CD4-positive, alpha-beta T cell treated with Interleukin-17A for 1 hour (primary cell): ENCODE results near the gene SPSB3.

Source experiments
- DNase-seq: peaks from one replicate; pipeline ENCODE4 v3.0.0-alpha.2; 2020

SPSB3 gene

DNA sequence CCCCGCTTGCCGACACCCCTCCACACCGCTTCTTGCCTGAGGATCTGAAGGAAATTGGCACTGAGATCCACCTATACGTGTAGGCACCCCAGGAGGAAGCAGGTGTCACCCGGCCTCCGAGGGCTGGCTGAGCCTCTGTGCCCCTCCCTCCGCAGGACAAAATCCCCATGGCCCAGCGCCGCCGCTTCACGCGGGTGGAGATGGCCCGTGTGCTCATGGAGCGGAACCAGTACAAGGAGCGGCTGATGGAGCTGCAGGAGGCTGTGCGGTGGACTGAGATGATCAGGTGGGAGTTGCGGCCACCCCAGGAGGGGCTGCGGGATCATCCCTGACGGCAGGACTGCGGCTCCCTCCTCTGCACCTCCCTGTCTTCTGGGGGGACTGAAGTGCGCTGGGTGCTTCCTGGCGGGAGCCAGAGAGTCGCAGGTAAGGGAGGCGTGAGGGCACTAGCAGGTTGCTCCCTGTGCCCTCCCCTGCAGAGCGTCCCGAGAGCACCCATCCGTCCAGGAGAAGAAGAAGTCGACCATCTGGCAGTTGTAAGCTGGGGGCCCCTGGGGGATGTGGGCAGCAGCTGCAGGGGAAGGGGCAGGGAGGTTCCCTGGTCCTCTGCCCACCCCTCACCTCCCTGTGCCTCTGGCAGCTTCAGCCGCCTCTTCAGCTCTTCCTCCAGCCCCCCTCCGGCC, 20.0 kb downstream of the SPSB3 start:
- no peak for DNase-seq

DNA sequence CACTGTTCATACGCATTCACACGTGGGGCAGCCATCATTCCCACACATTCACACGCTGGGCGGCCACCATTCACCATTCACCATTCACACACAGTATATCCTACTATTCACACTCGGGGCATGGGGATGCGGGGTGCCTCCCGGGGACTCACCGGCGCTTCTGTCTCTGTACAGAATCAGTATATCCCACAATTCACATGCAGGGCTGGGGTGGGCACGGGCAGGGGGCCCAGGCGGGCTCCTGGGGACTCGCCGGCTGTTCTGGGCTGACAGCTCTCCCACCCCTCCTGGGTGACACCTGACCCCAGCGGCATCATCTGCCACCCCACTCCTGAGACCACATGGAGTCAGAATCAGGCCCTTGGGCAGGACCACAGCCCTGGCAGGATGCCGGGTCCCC, 20.6 kb downstream of the SPSB3 start:
- DNase-seq: no peak

DNA sequence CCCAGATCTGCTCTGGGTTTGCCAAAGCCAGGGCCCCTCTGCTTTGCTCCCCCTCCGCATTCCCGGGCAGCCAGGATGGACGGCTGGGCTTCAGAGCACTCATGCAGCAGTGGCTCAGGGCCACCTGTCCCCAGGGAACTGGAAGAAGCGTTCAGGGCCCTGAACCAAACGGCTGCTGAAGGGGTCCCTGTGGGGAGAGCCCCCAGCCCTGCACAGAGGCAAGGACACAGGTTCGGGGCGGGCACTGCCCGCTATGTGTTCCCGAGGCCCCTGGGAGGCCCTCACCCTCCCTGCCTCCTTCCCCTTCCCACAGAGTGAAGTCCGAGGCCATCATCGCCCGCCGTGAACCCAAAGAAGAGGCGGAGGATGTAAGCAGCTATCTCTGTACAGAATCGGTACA, 21.5 kb downstream of the SPSB3 start:
- no peak for DNase-seq

DNA sequence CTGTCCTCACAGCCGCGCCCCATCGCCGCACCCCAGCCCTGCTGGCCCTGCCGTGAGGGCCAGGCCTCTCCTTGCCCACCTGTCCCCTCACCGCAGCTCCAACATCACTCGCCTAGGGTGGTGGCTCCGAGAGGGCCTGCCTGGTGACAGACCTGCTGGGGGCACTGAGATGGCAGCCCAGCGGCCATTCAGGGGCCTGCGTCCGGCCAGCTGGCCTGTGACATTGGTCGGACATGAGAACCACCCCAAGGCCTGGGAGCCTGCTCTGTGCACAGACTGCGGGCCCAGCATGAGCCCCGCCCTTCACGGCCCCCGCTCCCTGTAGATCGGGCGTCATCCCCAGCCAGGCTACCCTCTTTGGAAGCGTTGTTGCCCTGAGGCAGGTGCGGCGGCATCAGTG, 22.9 kb downstream of the SPSB3 start:
- DNase-seq: no peak

DNA sequence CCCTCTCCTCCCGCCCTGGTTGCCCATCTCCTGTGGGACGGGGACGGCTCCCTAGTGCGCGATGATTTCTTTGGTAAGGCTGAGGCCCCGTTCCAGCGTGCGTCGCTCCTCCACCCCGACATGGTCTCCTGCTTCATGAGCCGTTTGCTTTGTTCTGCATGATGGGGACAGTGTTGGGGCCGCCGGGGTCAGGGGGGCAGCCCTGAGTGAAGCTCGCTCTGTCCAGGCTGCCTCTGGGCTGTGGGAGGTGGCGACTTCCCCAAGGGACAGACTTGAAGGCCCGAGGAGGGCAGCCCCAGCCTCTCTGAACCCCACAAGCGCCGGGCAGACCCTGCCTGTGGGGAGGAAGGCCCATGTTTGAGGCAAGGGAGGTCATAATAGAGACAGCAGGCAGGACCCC, 23.4 kb downstream of the SPSB3 start:
- DNase-seq: no peak

DNA sequence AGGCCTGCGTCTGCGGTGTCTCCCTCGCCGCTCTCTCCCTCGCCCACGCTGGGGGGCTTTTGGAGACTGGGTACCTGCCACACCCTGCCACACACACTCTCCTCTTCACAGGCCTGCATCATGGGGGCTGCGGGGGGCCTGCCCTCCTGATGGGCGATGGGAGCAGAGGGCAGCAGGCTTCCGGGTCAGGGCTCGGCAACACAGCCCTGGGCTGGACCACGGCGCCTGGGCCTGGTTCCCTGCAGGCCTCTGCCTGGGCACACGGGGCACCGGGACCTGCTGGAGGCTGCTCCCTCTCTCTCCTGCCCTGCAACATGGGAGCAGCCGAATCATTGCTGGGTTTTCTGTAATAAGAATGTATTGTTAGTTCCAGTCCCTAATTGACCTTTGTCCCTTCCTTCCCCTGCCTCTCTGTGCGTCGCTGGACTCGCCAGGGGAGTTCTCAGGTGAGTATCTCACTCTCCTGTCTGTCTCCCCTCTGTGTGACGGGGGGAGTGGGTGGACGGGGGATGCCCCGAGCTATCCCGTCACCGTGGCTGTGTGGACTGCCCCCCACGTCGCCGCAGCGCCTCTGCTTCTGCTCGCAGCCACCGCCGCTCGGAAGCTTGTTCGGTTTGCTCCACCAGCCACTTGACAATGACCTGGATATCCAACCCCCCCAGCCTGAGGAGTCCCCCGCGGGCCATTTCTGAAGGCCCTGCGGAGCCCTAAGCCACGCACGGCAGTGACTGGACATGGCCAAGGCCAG, 24.5 kb downstream of the SPSB3 start:
- no peak for DNase-seq

DNA sequence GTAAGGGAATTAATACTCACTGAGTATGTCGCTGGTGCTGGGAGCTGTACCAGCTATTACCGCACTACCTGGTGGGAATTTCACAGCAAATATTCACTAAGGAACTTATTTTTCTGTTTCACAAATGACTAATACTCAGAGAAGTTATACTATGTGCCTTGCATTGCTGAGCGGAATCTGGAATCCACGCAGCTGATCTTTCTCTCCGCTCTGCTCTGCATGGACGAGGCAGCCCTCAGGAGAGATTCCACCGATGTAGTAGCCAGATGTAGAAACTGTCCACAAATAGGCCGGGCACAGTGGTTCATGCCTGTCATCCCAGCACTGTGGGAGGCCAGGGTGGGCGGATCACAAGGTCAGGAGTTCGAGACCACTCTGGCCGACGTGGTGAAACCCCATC, 28.2 kb downstream of the SPSB3 start:
- no peak for DNase-seq

DNA sequence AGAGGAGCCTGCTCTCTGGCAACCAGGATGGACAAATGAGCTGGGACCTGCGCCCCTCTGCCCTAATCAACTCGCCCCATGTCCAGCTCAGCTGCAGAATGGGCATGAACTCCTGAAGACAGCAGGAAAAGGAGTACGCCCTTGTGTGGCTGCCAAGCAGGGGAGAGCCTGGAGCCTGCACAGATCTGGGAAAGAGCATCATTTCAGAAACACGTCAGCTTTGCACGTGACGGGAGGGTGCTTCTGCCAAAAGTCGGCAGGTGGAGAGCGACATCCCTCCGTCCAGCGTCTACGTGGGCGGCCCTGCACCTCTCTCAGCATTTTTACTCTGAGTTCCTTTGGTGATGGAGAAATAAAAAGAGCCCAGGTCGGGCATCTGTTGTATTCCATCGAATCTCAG, 29.5 kb downstream of the SPSB3 start:
- DNase-seq: no peak

DNA sequence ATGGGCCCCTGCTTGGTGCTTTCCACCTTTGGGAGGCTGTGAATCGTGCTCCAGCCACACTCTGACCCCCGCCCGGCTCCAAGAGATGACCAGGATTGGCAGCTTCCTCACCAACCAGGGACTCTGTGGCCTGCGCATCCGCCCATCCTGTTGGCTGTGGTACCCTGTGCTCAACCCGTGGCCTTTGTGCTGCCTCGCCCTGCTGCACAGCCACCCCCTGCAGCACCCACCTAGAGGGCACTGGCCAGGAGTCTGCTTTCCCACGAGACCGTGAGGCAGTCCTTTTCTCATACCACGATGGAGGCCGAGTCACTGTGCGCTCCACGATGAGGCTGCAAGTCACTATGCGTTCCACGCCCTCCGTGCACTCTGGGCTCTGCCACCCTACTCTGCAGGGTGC, 30.4 kb downstream of the SPSB3 start:
- DNase-seq: no peak

DNA sequence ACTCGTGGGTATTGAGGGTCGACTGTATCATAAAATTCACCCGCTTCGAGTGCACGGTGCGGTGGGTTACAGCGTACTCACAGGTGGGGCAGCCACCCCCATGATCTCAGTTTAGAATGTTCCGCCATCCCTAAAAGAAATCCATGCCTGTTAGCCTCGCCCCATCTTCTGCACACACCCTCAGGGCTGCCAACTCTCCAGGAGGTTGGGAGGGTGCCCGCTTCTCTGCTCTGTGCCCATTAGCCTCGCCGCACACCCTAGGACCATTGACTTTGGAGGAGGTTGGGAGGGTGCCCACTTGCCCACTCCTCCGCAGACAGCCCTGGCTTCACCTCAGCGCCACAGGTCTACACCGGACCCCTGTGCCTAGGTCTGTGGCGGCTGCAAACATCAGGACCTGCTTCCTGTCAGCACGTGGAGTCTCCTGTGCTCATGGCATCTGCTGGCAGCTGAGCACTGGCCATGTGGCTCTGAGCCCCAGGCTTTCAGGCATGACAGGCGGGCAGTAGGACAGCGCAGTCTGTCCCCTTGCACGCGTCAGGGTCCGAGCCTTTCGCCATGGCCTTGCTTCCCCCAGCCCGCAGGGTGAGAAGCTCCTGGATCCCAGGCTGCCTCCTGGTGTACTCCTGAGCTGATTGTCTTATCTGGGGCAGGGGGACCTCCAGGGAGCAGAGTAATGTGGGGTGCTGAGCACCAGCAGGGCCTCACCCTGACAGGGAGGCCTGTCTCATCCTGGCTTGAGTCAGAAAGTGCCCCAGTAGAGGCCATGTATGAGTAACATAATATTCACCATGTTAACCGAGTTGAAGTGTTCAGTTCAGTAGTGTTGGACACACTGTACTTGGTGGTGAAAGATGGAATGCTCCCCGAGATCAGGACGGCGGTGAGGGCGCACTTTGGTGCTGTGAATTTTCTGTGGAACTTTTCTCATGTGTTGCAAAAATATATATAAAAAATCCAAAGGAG, 32.9 kb downstream of the SPSB3 start:
- no peak for DNase-seq

DNA sequence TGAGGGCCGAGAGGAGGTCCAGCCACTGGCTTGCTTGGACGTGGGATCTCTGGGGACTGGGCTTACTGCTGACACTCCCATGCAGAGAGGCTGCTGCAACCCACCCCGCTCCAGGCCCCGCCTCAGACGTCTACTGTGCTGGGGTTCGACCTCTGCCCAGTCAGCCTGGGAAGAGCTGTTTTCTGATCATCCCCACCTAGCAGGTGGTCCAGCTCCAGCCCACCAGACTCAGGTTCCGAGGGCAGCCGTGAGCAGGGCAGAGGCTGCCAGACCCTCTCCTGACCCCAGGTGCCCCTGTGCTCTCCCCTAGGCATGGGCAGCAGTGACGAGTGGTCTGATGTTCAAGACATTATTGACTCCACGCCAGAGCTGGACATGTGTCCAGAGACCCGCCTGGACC, 34.4 kb downstream of the SPSB3 start:
- no peak for DNase-seq

DNA sequence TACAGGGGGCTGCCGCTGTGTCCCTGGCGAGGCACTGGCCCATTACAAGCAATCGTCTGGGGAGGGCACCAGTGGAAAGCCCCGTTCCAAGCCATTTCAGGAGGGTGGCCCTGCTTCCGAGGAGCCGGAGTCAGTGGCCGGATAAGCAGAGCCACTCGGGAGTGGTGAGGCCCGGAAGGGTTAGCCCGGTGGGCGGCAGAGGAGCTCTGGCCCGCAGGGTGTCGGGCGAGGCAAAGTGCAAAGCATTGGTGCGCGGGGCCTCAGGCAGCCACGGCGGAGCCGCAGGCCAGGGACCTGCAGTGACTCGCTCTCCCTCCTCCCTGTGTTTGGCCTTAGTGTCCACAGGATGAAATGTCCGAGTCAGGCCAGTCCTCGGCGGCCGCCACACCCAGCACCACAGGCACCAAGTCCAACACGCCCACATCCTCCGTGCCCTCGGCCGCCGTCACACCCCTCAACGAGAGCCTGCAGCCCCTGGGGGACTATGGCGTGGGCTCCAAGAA, 35.6 kb downstream of the SPSB3 start:
- no peak for DNase-seq

DNA sequence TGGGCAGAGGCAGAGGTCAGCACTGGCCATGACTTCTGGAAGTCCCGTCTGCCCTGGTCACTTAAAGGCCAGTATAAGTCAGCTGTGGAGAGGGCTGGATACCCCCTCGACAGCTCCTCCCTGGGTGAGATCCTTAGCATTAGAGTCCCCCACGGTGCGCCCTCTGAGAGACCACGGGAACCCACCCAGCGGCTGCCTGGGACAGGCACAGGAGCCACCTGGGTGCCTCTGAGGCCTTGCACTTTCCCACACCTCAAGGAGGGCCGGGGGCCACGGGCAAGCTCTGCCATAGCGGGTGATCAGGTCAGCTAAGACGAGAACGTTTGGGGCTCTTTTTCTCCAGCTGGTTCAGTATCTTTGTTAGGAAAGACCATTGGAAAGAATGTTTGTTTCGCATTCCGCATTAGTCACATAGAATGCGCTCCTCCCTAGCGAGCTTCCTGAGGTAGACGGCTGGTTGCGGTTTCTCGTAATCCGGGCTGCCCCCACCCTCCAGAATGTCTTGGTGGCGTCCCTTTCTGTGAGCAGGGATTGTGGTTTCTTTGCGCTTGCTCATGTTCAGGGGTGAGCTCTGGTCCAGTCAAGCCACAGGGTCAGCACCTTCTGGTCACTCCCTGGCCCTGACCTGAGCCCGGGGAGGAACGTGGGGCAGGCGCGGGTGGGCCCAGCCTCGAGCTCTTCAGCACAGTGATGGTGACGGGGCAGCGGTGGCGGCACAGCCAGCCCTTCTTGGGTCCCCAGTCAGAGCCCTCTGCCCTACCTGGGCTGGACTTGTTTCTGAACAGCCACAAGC, 36.3 kb downstream of the SPSB3 start:
- DNase-seq: no peak

DNA sequence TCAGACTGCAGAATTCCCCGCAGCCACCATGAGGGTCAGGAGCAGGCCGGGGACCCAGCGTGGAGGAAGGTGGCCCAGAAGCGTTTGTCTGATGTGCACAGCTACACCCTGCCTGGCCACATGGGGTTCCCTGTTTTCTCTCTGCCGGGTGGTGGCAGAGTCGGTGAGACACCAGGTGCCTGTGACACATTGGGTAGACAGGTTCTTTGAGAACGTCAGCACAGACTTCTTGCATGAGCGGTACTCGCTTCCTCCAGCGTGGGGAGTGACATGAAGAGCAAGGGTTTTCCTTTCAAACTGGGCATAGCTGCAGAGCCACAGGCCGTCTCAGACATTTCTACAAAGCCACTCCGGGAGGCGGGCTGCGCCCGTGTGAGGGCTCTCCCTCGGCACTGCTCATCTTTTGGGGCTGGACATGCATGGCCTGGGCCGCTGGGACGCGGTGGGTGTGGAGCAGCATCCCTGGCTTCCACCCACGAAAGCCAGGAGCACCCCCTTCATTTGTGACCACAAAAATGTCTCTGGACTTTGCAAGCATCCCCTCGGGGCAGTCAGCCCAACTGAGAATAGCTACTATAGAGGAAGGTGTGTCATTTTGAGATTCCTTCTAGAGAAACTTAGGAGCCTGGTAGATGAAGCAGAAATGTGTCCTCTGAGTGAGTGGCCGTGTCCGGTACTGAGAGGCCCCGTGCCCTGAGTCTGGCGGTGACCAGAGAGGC, 37.0 kb downstream of the SPSB3 start:
- no peak for DNase-seq

DNA sequence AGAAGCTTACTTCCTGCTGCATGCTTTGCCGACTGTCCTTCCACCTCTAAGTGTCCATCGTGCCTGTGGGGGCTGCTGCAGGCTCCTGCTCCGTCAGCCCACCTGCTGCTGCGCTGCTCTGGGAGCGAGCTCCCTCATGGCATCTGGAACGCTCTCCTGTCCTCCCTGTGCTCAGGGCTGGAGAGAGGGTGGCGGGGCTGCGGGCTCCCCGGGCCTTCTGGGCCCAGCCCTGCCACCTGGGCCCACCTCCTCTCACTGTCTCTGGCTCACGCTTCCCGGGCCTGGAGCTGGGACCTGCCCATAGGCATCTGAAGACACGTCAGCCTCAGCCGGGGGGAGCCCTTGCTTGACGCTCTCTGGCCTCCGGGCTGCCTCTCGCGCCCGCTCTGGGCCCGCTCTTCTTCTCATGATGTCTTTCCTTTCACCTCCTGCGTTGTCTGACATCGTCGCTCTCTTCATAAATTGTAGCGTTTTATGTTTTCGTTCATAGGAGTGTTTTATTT, 38.0 kb downstream of the SPSB3 start:
- DNase-seq: no peak

DNA sequence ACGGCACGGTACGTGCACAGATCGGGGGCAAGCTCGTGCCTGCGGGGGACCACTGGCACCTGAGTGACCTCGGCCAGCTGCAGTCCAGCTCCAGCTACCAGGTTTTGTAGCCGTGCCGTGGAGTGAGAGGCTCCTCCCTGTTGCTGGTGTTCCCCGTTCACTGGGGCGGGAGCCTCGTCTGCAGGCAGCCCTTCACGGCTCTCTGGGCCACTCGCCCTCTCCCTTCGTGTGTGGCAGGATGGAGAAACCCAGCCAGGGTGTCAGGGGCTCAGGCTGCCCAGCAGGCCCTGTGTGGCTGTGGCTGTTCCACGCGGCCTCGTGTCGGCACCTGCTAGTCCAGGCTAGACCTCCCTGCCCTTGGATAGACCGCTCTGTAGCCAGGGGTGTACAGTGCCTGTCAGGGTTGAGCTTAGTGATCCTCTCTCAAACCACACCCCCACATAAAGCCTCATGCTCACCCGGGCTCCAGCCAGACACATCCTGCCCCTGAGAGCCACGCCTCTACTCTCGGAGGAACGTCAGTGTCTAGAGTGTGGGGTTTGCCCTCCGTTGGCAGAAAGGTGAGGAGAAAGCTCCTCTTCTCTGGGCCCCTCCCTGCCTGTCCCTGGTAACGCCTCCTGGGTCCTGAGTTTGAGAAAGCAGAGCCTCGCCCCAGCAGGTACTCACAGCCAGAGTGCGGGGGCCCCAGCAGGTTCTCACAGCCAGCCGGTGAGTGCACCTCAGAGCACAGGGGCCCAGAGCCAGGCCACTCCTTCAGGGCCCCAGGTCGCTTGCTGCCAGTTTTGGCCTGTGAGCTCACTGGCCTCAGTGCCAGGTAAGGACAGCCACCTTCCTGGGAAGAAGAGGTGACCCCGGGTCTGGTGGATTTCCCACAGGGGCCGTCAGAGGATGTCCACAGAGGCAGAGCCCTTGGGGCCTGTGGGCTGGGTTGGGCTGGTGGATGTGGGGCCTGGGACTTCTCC, 38.7 kb downstream of the SPSB3 start:
- DNase-seq: no peak

DNA sequence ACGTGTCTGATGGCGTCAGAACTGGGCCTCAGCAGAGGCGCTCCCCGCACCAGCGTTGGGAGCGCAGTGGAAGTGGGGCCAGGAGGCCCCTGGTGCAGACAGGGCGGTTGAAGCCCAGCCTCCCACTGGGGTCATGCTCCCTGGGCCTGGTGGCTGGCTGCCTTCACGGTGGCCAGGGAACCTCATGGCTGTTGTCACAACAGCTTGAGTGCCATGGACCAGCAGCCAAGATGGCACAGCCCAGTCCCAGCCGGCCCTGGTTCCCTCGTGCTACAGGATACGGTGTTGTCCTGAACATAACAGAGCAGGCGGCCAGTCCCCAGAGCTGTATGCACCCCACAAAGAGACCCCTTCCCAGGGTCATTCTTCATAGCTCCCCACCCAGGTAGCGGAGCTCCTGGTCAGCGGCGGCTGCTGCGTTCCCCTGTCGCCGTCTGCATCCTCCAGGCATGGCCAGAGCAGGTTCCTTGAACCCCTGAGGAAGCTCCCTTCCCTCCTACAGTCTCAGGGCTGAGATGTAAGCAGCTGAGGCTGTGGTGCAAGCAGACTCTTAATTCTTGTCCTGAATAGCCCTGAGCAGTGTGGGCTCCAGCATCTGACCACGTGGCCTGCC, 40.7 kb downstream of the SPSB3 start:
- DNase-seq: no peak

DNA sequence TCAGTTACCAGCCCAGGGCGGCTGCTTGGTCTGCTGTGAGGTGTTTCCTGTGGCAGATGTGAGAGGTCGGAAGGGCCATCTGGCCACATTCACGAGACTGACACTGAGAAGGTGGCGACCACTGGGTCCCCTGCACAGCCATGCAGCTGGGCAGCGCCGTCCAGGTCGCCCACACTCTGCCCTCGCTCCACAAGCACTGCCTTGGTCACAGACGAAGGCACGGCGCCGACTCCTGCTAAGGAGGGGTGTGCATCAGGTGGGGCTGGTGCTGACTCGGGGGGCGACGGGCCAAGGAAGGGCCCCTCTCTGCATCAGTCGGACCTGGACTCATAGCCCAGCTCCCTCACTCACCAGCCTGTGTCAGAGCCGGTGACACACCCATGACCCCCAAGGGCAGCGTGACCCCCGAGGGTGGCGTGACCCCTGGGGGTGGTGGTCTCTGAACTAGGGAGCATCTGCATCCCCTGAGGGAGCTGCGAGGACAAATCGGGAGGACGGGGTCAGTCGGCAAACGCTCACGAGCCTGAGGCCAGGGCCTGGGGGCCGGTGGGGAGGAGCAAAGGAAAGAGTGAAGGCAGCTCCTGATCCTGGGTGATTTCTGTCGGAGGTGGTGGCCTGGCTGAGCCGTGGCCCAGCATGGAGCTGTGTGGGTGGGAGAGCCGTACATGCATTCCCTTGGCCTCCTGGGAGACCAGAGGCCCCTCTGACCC, 41.4 kb downstream of the SPSB3 start:
- DNase-seq: no peak

DNA sequence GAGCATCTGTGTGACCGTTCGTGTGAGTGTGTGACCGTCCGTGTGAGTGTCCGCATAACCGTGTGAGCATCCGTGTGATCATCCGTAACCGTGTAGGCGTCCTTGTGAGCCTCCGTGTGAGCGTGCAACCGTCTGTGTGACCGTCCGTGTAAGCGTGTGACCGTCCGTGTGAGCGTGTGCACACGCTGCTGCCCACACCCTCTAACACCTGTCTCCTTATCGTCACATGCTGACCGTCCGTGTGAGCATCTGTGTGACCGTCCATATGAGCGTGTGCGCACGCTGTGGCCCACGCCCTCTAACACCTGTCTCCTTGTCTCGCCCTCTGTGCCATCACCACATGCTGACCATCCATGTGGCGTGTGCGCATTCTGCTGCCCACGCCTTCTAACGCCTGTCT, 42.1 kb downstream of the SPSB3 start:
- no peak for DNase-seq
